WTC11 (cell line): Measurements from ENCODE around the gene STON2. TPM values are rescaled to one million over a fixed set of nuclear protein-coding genes. Genes with fewer than 3 reads are reported as not detected.
"Not testable (repeated sequence)": the region's sequence is repeated elsewhere in the genome, so short reads cannot be mapped to it uniquely, and the experiment has no call there.

Experiments
- ATAC-seq: fragments of 200-7000 bp; cut with Tn5 transposase; 2 replicates; pipeline ENCODE4 v1.10.0; 2021; ENCODE audit warnings: mild to moderate bottlenecking, moderate library complexity
- CTCF ChIA-PET: fragments of 300-600 bp; sonication (Branson Sonifier 250); formaldehyde crosslinking; loops from one replicate; lab custom pipeline; 2021; ENCODE audit warnings: antibody characterized with exemption; lab: Charles Lee
- POLR2A ChIA-PET: fragments of 350-600 bp; sonication (Branson Sonifier 250); formaldehyde crosslinking; loops from one replicate; lab custom pipeline; 2021; ENCODE audit warnings: antibody characterized with exemption; lab: Charles Lee
- DNase-seq: peaks from one replicate; pipeline ENCODE4 v3.0.0; 2021; ENCODE audit warnings: low spot score
- H3K27ac Mint-ChIP-seq: 2 replicates; pipeline ENCODE4 v1.8.0; 2021; ENCODE audit warnings: mixed read lengths
- H3K27me3 Mint-ChIP-seq: 2 replicates; pipeline ENCODE4 v1.8.0; 2021; ENCODE audit warnings: low read depth, mild to moderate bottlenecking, moderate library complexity, mixed read lengths
- H3K36me3 Mint-ChIP-seq: 2 replicates; pipeline ENCODE4 v1.8.0; 2021; ENCODE audit warnings: mixed read lengths
- H3K4me1 Mint-ChIP-seq: 2 replicates; pipeline ENCODE4 v1.8.0; 2022; ENCODE audit warnings: mixed read lengths
- H3K4me3 Mint-ChIP-seq: 2 replicates; pipeline ENCODE4 v1.8.0; 2021; ENCODE audit warnings: mild to moderate bottlenecking, moderate library complexity, mixed read lengths
- H3K9me3 Mint-ChIP-seq: 2 replicates; pipeline ENCODE4 v1.8.0; 2021; ENCODE audit warnings: mixed read lengths
- CREM ChIP-seq: sonication (generic); formaldehyde crosslinking; IDR thresholded peaks from 2 replicates; pipeline ENCODE4 v1.8.1; 2022; ENCODE audit warnings: mild to moderate bottlenecking, missing genetic modification reagents, moderate library complexity
- HMGA2 ChIP-seq: fragments of 250-450 bp; sonication (Bioruptor Pico); IDR thresholded peaks from 2 replicates; pipeline ENCODE4 v1.4.0; 2021; ENCODE audit warnings: mild to moderate bottlenecking, moderate library complexity
- JAZF1 ChIP-seq: fragments of 250-450 bp; sonication (Bioruptor Pico); IDR thresholded peaks from 2 replicates; pipeline ENCODE4 v1.9.0; 2021; ENCODE audit warnings: moderate library complexity, mild to moderate bottlenecking, inconsistent platforms
- JUN ChIP-seq: sonication (generic); formaldehyde crosslinking; IDR thresholded peaks from 2 replicates; pipeline ENCODE4 v1.8.0; 2023; ENCODE audit warnings: mild to moderate bottlenecking, missing genetic modification reagents
- MYBL2 ChIP-seq: sonication (generic); formaldehyde crosslinking; IDR thresholded peaks from 2 replicates; pipeline ENCODE4 v1.8.1; 2023; ENCODE audit warnings: mild to moderate bottlenecking, moderate library complexity, missing genetic modification reagents
- NFATC4 ChIP-seq: fragments of 250-450 bp; sonication (Bioruptor Pico); IDR thresholded peaks from 2 replicates; pipeline ENCODE4 v1.9.0; 2021; ENCODE audit warnings: mild to moderate bottlenecking
- ZNF219 ChIP-seq: sonication (generic); formaldehyde crosslinking; IDR thresholded peaks from 2 replicates; pipeline ENCODE4 v1.8.0; 2023; ENCODE audit warnings: missing genetic modification reagents, mild to moderate bottlenecking, borderline replicate concordance
- ZNF263 ChIP-seq: sonication (generic); formaldehyde crosslinking; IDR thresholded peaks from 2 replicates; pipeline ENCODE4 v1.8.1; 2022; ENCODE audit warnings: low read depth, mild to moderate bottlenecking, moderate library complexity, missing genetic modification reagents
- ZNF317 ChIP-seq: sonication (generic); formaldehyde crosslinking; IDR thresholded peaks from 2 replicates; pipeline ENCODE4 v1.8.1; 2023; ENCODE audit warnings: low read depth, mild to moderate bottlenecking, moderate library complexity, missing genetic modification reagents, borderline replicate concordance
- ZNF396 ChIP-seq: fragments of 250-450 bp; sonication (Bioruptor Pico); IDR thresholded peaks from 2 replicates; pipeline ENCODE4 v1.8.0; 2021; ENCODE audit warnings: mild to moderate bottlenecking, moderate library complexity, borderline replicate concordance
- ZNF416 ChIP-seq: fragments of 250-450 bp; sonication (Bioruptor Pico); IDR thresholded peaks from 2 replicates; pipeline ENCODE4 v1.9.0; 2021; ENCODE audit warnings: mild to moderate bottlenecking, inconsistent platforms
- total RNA-seq: library from RNA; stranded (reverse); gene quantifications from 3 replicates; pipeline ENCODE4 v1.2.3, GENCODE V29; 2021
- TF ChIP-seq, protein P1 (sequence below): fragments of 250-450 bp; sonication (Bioruptor Pico); IDR thresholded peaks from 2 replicates; pipeline ENCODE4 v1.9.0; 2021; ENCODE audit warnings: mild to moderate bottlenecking
- TF ChIP-seq, protein P2 (sequence below): sonication (generic); formaldehyde crosslinking; IDR thresholded peaks from 2 replicates; pipeline ENCODE4 v1.8.1; 2023; ENCODE audit warnings: mild to moderate bottlenecking, missing genetic modification reagents
- TF ChIP-seq, protein P3 (sequence below): sonication (generic); formaldehyde crosslinking; IDR thresholded peaks from 2 replicates; pipeline ENCODE4 v1.8.0; 2022; ENCODE audit warnings: mild to moderate bottlenecking, missing genetic modification reagents
- TF ChIP-seq, protein P4 (sequence below): sonication (generic); formaldehyde crosslinking; IDR thresholded peaks from 2 replicates; pipeline ENCODE4 v1.8.1; 2022; ENCODE audit warnings: low read depth, missing genetic modification reagents, borderline replicate concordance
- TF ChIP-seq, protein P5 (sequence below): sonication (generic); formaldehyde crosslinking; IDR thresholded peaks from 2 replicates; pipeline ENCODE4 v1.8.1; 2023; ENCODE audit warnings: mild to moderate bottlenecking, missing genetic modification reagents
- TF ChIP-seq, protein P6 (sequence below): sonication (generic); formaldehyde crosslinking; conservative IDR thresholded peaks from 2 replicates; pipeline ENCODE4 v1.8.1; 2022; ENCODE audit warnings: mild to moderate bottlenecking, missing genetic modification reagents

Gene STON2
- total RNA-seq, 1 experiment from 2014 or later: 69.2 TPM

DNA sequence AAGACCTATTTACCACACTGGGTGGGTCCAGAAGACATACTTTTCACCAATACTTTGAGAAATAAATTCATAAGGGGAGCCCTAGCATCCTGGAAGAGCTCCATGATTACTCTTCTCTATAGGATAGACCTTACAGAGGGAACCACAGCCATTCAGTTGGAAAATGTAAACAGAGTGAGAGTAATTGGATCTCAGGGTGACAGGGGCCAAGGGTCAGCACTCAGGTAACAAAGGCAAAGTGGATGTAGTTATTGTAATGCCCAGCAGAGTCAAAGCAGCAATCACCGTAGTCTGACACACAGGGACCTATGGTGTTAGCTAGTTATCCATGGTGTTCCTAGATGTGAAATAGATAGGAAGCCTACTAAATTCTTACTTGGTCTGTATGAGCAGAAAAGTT, 168.6 kb downstream of the STON2 start (continued):
- TF ChIP-seq JAZF1: no peak
- TF ChIP-seq, protein P1, sequence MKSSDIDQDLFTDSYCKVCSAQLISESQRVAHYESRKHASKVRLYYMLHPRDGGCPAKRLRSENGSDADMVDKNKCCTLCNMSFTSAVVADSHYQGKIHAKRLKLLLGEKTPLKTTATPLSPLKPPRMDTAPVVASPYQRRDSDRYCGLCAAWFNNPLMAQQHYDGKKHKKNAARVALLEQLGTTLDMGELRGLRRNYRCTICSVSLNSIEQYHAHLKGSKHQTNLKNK (CRISPR knock-in tag): no peak
- TF ChIP-seq NFATC4: no peak

DNA sequence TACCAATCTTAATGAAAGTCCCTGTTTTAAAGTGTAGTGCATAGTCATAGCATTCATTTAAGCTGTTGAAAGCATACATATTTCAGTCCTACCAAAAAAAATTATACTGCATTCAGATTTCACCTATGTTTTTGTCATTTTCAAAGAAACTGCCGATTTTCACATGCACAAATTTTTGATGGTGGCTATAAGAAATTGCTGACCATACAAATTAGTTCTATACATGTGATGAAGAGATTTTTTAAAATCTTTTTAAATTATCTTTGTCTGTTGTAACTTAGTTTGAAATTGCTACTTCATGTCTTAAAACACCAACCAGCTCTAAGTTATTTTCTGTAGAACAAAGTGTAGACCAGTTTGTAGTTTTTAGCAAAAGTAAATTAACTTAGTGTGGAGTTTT, 175.9 kb downstream of the STON2 start:
- peaks cover 3% of the 10 kb centered on the region for H3K36me3 Mint-ChIP-seq
- no peaks in the 10 kb centered on the region for H3K9me3 Mint-ChIP-seq
- DNase-seq (no peak), ATAC-seq (no peak)
- no peak overlapping the region for H3K4me3 Mint-ChIP-seq
- POLR2A ChIA-PET: interaction anchor here (0.7 kb wide), 1 partner anchor 39 kb away, joined by 6 read pairs; no protein-coding TSS in a partner anchor
- peaks cover 9% of the 10 kb centered on the region for H3K4me1 Mint-ChIP-seq
- CTCF ChIA-PET: no interaction called here
- TF ChIP-seq ZNF416 (CRISPR knock-in tag) (no peak), ZNF219 (CRISPR knock-in tag) (no peak), HMGA2 (no peak), CREM (CRISPR knock-in tag) (no peak), JUN (CRISPR knock-in tag) (no peak), JAZF1 (no peak), MYBL2 (CRISPR knock-in tag) (no peak), ZNF263 (no peak), ZNF396 (CRISPR knock-in tag) (no peak), ZNF317 (CRISPR knock-in tag) (no peak)
- TF ChIP-seq, protein P1 (CRISPR knock-in tag): no peak
- TF ChIP-seq, protein P2, sequence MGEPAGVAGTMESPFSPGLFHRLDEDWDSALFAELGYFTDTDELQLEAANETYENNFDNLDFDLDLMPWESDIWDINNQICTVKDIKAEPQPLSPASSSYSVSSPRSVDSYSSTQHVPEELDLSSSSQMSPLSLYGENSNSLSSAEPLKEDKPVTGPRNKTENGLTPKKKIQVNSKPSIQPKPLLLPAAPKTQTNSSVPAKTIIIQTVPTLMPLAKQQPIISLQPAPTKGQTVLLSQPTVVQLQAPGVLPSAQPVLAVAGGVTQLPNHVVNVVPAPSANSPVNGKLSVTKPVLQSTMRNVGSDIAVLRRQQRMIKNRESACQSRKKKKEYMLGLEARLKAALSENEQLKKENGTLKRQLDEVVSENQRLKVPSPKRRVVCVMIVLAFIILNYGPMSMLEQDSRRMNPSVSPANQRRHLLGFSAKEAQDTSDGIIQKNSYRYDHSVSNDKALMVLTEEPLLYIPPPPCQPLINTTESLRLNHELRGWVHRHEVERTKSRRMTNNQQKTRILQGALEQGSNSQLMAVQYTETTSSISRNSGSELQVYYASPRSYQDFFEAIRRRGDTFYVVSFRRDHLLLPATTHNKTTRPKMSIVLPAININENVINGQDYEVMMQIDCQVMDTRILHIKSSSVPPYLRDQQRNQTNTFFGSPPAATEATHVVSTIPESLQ (CRISPR knock-in tag): no peak
- TF ChIP-seq, protein P3, sequence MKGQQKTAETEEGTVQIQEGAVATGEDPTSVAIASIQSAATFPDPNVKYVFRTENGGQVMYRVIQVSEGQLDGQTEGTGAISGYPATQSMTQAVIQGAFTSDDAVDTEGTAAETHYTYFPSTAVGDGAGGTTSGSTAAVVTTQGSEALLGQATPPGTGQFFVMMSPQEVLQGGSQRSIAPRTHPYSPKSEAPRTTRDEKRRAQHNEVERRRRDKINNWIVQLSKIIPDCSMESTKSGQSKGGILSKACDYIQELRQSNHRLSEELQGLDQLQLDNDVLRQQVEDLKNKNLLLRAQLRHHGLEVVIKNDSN: no peak
- TF ChIP-seq, protein P4, sequence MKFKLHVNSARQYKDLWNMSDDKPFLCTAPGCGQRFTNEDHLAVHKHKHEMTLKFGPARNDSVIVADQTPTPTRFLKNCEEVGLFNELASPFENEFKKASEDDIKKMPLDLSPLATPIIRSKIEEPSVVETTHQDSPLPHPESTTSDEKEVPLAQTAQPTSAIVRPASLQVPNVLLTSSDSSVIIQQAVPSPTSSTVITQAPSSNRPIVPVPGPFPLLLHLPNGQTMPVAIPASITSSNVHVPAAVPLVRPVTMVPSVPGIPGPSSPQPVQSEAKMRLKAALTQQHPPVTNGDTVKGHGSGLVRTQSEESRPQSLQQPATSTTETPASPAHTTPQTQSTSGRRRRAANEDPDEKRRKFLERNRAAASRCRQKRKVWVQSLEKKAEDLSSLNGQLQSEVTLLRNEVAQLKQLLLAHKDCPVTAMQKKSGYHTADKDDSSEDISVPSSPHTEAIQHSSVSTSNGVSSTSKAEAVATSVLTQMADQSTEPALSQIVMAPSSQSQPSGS (CRISPR knock-in tag): no peak
- TF ChIP-seq, protein P5, sequence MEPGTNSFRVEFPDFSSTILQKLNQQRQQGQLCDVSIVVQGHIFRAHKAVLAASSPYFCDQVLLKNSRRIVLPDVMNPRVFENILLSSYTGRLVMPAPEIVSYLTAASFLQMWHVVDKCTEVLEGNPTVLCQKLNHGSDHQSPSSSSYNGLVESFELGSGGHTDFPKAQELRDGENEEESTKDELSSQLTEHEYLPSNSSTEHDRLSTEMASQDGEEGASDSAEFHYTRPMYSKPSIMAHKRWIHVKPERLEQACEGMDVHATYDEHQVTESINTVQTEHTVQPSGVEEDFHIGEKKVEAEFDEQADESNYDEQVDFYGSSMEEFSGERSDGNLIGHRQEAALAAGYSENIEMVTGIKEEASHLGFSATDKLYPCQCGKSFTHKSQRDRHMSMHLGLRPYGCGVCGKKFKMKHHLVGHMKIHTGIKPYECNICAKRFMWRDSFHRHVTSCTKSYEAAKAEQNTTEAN (CRISPR knock-in tag): no peak
- TF ChIP-seq, protein P6, sequence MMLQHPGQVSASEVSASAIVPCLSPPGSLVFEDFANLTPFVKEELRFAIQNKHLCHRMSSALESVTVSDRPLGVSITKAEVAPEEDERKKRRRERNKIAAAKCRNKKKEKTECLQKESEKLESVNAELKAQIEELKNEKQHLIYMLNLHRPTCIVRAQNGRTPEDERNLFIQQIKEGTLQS (CRISPR knock-in tag): no peak
- peaks cover 7% of the 10 kb centered on the region for H3K27me3 Mint-ChIP-seq
- no peak overlapping the region for H3K27ac Mint-ChIP-seq

DNA sequence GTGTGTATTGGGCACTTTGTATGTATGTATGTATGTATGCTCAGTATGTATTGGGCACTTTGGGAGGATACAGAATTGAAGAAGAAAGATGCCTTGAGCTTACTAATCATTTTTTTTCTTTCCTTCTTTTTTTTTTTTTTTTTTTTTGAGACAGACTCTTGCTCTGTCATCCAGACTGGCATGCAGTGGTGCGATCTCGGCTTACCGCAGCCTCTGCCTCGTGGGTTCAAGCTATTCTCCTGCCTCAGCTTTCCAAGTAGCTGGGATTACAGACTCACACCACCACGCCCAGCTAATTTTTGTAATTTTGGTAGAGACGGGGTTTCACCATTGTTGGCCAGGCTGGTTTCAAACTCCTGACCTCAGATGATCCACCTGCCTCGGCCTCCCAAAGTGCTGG, 176.3 kb downstream of the STON2 start:
- H3K27me3 Mint-ChIP-seq, H3K27ac Mint-ChIP-seq, H3K4me3 Mint-ChIP-seq, H3K4me1 Mint-ChIP-seq, DNase-seq, H3K36me3 Mint-ChIP-seq, ATAC-seq, H3K9me3 Mint-ChIP-seq: not testable (repeated sequence)
- ChIA-PET CTCF (interaction anchor here (0.6 kb wide), 1 partner anchor 232 kb away, joined by 4 read pairs; no protein-coding TSS in a partner anchor), POLR2A (interaction anchor here (0.6 to 0.7 kb wide), 2 partner anchors 30 to 39 kb away, joined by 3 to 6 read pairs; no protein-coding TSS in a partner anchor)
